Neutrophil (primary cell): ENCODE results near the gene CD1E.
"Not testable (repeated sequence)": the region's sequence is repeated elsewhere in the genome, so short reads cannot be mapped to it uniquely, and the experiment has no call there.

Experiments used
- H3K27ac ChIP-seq: fragments of 200-600 bp; sonication (generic); 2 replicates; pipeline ENCODE4 v1.5.1; 2016; ENCODE audit warnings: mild to moderate bottlenecking, moderate library complexity
- H3K27me3 ChIP-seq: fragments of 200-600 bp; sonication (generic); 2 replicates; pipeline ENCODE4 v1.6.0; 2016; ENCODE audit warnings: mild to moderate bottlenecking
- H3K36me3 ChIP-seq: fragments of 200-600 bp; sonication (generic); 2 replicates; pipeline ENCODE4 v1.5.1; 2017
- H3K4me1 ChIP-seq, 2 experiments: fragments of 200-600 bp in 1 of 2; sonication (generic) in 1 of 2; 1 replicate in 1 of 2; 2 replicates in 1 of 2; pipeline versions ENCODE4 v1.5.1 to v1.6.1; 2013 to 2016; ENCODE audit warnings: low read depth in 1 of 2, low read length in 1 of 2, mild to moderate bottlenecking in 1 of 2, moderate library complexity in 1 of 2; ENCODE audit not compliant: control insufficient read depth in 1 of 2, insufficient read depth in 1 of 2
- H3K4me3 ChIP-seq, 2 experiments: fragments of 200-600 bp in 1 of 2; sonication (generic) in 1 of 2; 1 replicate in 1 of 2; 2 replicates in 1 of 2; pipeline ENCODE4 v1.5.1; 2013 to 2016; ENCODE audit warnings: low read depth in 1 of 2, low read length in 1 of 2, mild to moderate bottlenecking in 1 of 2, moderate library complexity in 1 of 2
- H3K9me3 ChIP-seq: fragments of 200-600 bp; sonication (generic); 2 replicates; pipeline ENCODE4 v1.5.1; 2016
- TF ChIP-seq, protein P1 (sequence below): fragments of 200-600 bp; sonication (generic); IDR thresholded peaks from 2 replicates; pipeline ENCODE4 v1.5.1; 2016; ENCODE audit warnings: antibody characterized with exemption

CD1E gene

GRCh38 chr1:158331106-158331425 lies 22.6 kb upstream of the CD1E start:
- no peak overlapping the region for H3K4me3 ChIP-seq
- no peak overlapping the region for H3K27ac ChIP-seq
- H3K36me3 ChIP-seq: no peaks in the 10 kb centered on the region
- H3K27me3 ChIP-seq: peaks cover 35% of the 10 kb centered on the region
- H3K9me3 ChIP-seq: no peaks in the 10 kb centered on the region
- no peaks in the 10 kb centered on the region for H3K4me1 ChIP-seq
- TF ChIP-seq, protein P1, sequence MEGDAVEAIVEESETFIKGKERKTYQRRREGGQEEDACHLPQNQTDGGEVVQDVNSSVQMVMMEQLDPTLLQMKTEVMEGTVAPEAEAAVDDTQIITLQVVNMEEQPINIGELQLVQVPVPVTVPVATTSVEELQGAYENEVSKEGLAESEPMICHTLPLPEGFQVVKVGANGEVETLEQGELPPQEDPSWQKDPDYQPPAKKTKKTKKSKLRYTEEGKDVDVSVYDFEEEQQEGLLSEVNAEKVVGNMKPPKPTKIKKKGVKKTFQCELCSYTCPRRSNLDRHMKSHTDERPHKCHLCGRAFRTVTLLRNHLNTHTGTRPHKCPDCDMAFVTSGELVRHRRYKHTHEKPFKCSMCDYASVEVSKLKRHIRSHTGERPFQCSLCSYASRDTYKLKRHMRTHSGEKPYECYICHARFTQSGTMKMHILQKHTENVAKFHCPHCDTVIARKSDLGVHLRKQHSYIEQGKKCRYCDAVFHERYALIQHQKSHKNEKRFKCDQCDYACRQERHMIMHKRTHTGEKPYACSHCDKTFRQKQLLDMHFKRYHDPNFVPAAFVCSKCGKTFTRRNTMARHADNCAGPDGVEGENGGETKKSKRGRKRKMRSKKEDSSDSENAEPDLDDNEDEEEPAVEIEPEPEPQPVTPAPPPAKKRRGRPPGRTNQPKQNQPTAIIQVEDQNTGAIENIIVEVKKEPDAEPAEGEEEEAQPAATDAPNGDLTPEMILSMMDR: no peak

- no peak within 1 kb of the TSS for H3K4me3 ChIP-seq
- H3K27me3 ChIP-seq: peaks cover 34% of the 10 kb centered on the region
- no peaks in the 10 kb centered on the region for H3K36me3 ChIP-seq
- no peak within 1 kb of the TSS for H3K27ac ChIP-seq
- TF ChIP-seq, protein P1: no peak
- no peaks in the 10 kb centered on the region for H3K9me3 ChIP-seq
- no peaks in the 10 kb centered on the region for H3K4me1 ChIP-seq
Observed at GRCh38 chr1:158331481-158332150, 22.1 kb upstream of the CD1E start, which contains the start of gene CD1B. Gene CD1B (minus strand): TSS chr1:158331531. CDS start chr1:158331423, 108 bp downstream.

DNA sequence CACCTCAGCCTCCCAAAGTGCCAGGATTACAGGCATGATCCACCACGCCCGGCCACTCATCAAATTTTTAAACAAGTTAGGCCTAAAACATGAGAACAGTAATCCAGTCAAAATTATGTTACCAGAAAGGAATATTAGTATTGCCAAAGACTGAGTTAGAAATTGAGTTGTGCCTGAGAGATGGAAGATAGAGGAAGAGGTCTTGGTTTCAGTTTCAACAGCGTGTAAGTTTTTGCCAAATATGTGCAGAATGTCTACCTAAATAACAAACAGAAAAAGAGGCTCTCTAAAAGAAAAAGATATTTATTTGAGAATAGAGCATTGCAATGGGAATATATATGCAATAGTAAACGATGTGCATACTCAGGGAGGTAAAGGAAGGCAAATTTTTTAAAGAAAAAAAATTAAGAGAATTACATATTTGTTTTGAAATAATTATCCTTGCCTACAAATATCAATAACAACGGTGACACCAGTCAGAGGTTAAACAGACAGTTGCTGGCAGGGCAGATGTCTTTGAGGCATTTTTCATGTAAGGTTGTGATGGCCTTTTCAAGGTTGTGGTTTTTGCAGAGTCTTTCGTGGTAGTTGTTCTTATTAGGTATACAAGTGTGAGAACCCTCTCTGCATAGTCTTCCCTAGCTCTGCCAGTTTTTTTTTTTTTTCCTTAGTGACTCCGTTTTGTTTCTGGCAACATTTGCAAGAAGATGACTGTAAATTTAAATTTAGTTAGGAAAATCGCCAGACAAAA lies 20.1 kb upstream of the CD1E start:
- TF ChIP-seq, protein P1: no peak
- Histone ChIP-seq H3K27ac (no peak overlapping the region), H3K36me3 (no peaks in the 10 kb centered on the region), H3K4me1 (no peaks in the 10 kb centered on the region), H3K9me3 (no peaks in the 10 kb centered on the region), H3K27me3 (peaks cover 28% of the 10 kb centered on the region), H3K4me3 (no peak overlapping the region)

- Histone ChIP-seq H3K4me3 (no peak overlapping the region), H3K27ac (no peak overlapping the region), H3K27me3 (peaks cover 28% of the 10 kb centered on the region), H3K4me1 (no peaks in the 10 kb centered on the region), H3K36me3 (no peaks in the 10 kb centered on the region), H3K9me3 (no peaks in the 10 kb centered on the region)
- TF ChIP-seq, protein P1: no peak
Observed at GRCh38 chr1:158334526-158335212, 19.0 kb upstream of the CD1E start.

GRCh38 chr1:158335213-158335532 lies 18.5 kb upstream of the CD1E start:
- TF ChIP-seq, protein P1: no peak
- no peaks in the 10 kb centered on the region for H3K9me3 ChIP-seq
- peaks cover 26% of the 10 kb centered on the region for H3K27me3 ChIP-seq
- no peaks in the 10 kb centered on the region for H3K36me3 ChIP-seq
- H3K27ac ChIP-seq: no peak overlapping the region
- no peak overlapping the region for H3K4me3 ChIP-seq
- no peaks in the 10 kb centered on the region for H3K4me1 ChIP-seq

GRCh38 chr1:158336413-158336812 lies 17.3 kb upstream of the CD1E start:
- peaks cover 16% of the 10 kb centered on the region for H3K27me3 ChIP-seq
- not testable (repeated sequence) for H3K4me3 ChIP-seq, H3K27ac ChIP-seq, H3K9me3 ChIP-seq, H3K4me1 ChIP-seq, H3K36me3 ChIP-seq

DNA sequence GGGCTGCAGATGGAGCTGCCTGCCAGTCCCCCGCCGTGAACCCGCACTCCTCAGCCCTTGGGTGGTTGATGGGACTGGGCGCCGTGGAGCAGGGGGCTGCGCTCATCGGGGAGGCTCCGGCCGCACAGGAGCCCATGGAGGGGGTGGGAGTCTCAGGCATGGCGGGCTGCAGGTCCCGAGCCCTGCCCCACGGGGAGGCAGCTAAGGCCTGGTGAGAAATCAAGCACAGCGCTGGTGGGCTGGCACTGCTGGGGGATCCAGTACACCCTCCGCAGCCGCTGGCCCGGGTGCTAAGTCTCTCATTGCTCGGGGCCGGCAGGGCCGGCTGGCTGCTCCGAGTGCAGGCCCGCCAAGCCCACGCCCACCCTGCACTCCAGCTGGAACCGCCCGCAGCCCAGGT lies 4.7 kb upstream of the CD1E start:
- not testable (repeated sequence) for H3K4me3 ChIP-seq, H3K4me1 ChIP-seq, H3K27me3 ChIP-seq, H3K36me3 ChIP-seq, H3K27ac ChIP-seq, H3K9me3 ChIP-seq
